K562 (cell line): Measurements from ENCODE around the gene EEPD1. TPM values are rescaled to one million over a fixed set of nuclear protein-coding genes. Genes with fewer than 3 reads are reported as not detected.

Experiments used
- BDP1 ChIP-seq: IDR thresholded peaks from 3 replicates; pipeline ENCODE4 v1.6.1; 2011; ENCODE audit not compliant: insufficient read length, insufficient read depth
- ETS1 ChIP-seq: conservative IDR thresholded peaks from 2 replicates; pipeline ENCODE4 v1.6.1; 2011; ENCODE audit warnings: low read depth, mild to moderate bottlenecking, low read length; ENCODE audit not compliant: control insufficient read depth
- HLTF ChIP-seq: fragments of 450-650 bp; IDR thresholded peaks from 2 replicates; pipeline ENCODE4 v1.6.1; 2016
- JUND ChIP-seq, 2 experiments: IDR thresholded peaks; 2 replicates in 1 of 2; 3 replicates in 1 of 2; pipeline ENCODE4 v1.6.1; 2011; ENCODE audit warnings: borderline replicate concordance in 2 of 2, low read depth in 2 of 2, low read length in 2 of 2, improper control_type of control experiment in 1 of 2, missing biosample characterization in 1 of 2, missing genetic modification characterization in 1 of 2, missing genetic modification reagents in 1 of 2
- MCM5 ChIP-seq: fragments of 450-650 bp; IDR thresholded peaks from 2 replicates; pipeline ENCODE4 v1.6.1; 2016; ENCODE audit warnings: low read depth
- MED1 ChIP-seq: sonication (generic); formaldehyde crosslinking; IDR thresholded peaks from 2 replicates; pipeline ENCODE4 v1.8.1; 2023; ENCODE audit warnings: missing genetic modification reagents, borderline replicate concordance
- NCOR1 ChIP-seq: fragments of 450-650 bp; IDR thresholded peaks from 2 replicates; pipeline ENCODE4 v1.6.1; 2016; ENCODE audit warnings: mild to moderate bottlenecking, moderate library complexity
- NFIC ChIP-seq: fragments of 450-650 bp; IDR thresholded peaks from 2 replicates; pipeline ENCODE4 v1.6.1; 2017; ENCODE audit warnings: mild to moderate bottlenecking, inconsistent platforms
- NFXL1 ChIP-seq: fragments of 450-650 bp; formaldehyde crosslinking; IDR thresholded peaks from 2 replicates; pipeline ENCODE4 v1.4.0; 2021; ENCODE audit warnings: mild to moderate bottlenecking
- NR1H2 ChIP-seq: sonication (generic); formaldehyde crosslinking; IDR thresholded peaks from 2 replicates; pipeline ENCODE4 v1.4.0; 2020; ENCODE audit warnings: mild to moderate bottlenecking, missing genetic modification reagents
- NR3C1 ChIP-seq: sonication (generic); formaldehyde crosslinking; IDR thresholded peaks from 2 replicates; pipeline ENCODE4 v1.8.1; 2022; ENCODE audit warnings: missing genetic modification reagents
- POLR2H ChIP-seq: IDR thresholded peaks from 2 replicates; pipeline ENCODE4 v1.6.1; 2016; ENCODE audit warnings: missing genetic modification characterization, low read depth, mild to moderate bottlenecking, control low read depth, missing compliant biosample characterization, moderate library complexity
- PTRF ChIP-seq: fragments of 450-650 bp; IDR thresholded peaks from 2 replicates; pipeline ENCODE4 v1.6.1; 2016; ENCODE audit warnings: mild to moderate bottlenecking, missing genetic modification characterization, missing compliant biosample characterization
- RBM39 ChIP-seq: fragments of 200-400 bp; formaldehyde crosslinking; optimal IDR thresholded peaks from 2 replicates; pipeline ENCODE3; 2018; ENCODE audit warnings: low read depth, low read length
- SMAD4 ChIP-seq: fragments of 250-450 bp; sonication (Bioruptor Pico); conservative IDR thresholded peaks from 2 replicates; pipeline ENCODE4 v1.8.0; 2021; ENCODE audit warnings: inconsistent platforms, mild to moderate bottlenecking, moderate library complexity
- SRSF1 ChIP-seq: fragments of 200-400 bp; formaldehyde crosslinking; IDR thresholded peaks from 2 replicates; pipeline ENCODE4 v1.6.1; 2017; ENCODE audit warnings: mild to moderate bottlenecking, low read depth, low read length, moderate library complexity
- TBP ChIP-seq: optimal IDR thresholded peaks from 2 replicates; pipeline ENCODE3; 2011; ENCODE audit warnings: low read depth, low read length, improper control_type of control experiment
- ZNF197 ChIP-seq: fragments of 200-800 bp; sonication (Bioruptor generic); IDR thresholded peaks from 2 replicates; pipeline ENCODE4 v1.6.1; 2016; ENCODE audit warnings: low read depth, missing genetic modification characterization, missing compliant biosample characterization
- ZNF316 ChIP-seq: fragments of 450-650 bp; IDR thresholded peaks from 2 replicates; pipeline ENCODE4 v1.6.1; 2016
- ZNF431 ChIP-seq: sonication (generic); formaldehyde crosslinking; IDR thresholded peaks from 2 replicates; pipeline ENCODE4 v1.8.0; 2022; ENCODE audit warnings: mild to moderate bottlenecking, missing genetic modification reagents
- ZSCAN32 ChIP-seq: fragments of 450-650 bp; formaldehyde crosslinking; IDR thresholded peaks from 2 replicates; pipeline ENCODE4 v1.4.0; 2020; ENCODE audit warnings: mild to moderate bottlenecking, moderate library complexity
- polyA plus RNA-seq, 8 experiments: library from polyadenylated mRNA; depleted of rRNA in 4 of 8; stranded (reverse) in 5 of 8; unstranded in 3 of 8; fragments of >200 nt; fragmentation: Nextera tagmentation in 2 of 8; fragmentation: Illumina TruSeq in 1 of 8; extraction: Ambion mirVana in 2 of 8; extraction: Trizol in 1 of 8; gene quantifications; 2 replicates each; pipeline versions ENCODE4 v1.2.1 to v1.2.3, GENCODE V29; 2011 to 2014; ENCODE audit warnings: inconsistent platforms in 1 of 8, missing spikeins in 1 of 8
- total RNA-seq, 7 experiments: library from RNA; depleted of rRNA in 6 of 7; stranded (reverse); fragments of >200 nt in 6 of 7; fragmentation: Illumina TruSeq in 2 of 7; extraction: Trizol in 2 of 7; gene quantifications; 2 replicates each; pipeline versions ENCODE4 v1.2.1 to v1.2.3, GENCODE V29; 2011 to 2021; ENCODE audit warnings: low replicate concordance in 1 of 7
- TF ChIP-seq, protein P1 (sequence below), 2 experiments: IDR thresholded peaks; 2 replicates each; pipeline ENCODE4 v1.6.1; 2012; ENCODE audit warnings: improper control_type of control experiment in 2 of 2, low read depth in 2 of 2, low read length in 2 of 2, borderline replicate concordance in 1 of 2
- TF ChIP-seq, protein P2 (sequence below): sonication (generic); formaldehyde crosslinking; IDR thresholded peaks from 2 replicates; pipeline ENCODE4 v1.8.1; 2023; ENCODE audit warnings: mild to moderate bottlenecking, missing genetic modification reagents
- TF ChIP-seq, protein P3 (sequence below): IDR thresholded peaks from 2 replicates; pipeline ENCODE4 v1.6.1; 2014; ENCODE audit warnings: antibody characterized with exemption

The EEPD1 gene
- total and polyA plus RNA-seq, 9 of the 15 experiments (the other 6 are each of a cell fraction or from before 2014, with no cell fraction given): 0.01 to 1.5 (median 0.74) TPM; not detected in 1

DNA sequence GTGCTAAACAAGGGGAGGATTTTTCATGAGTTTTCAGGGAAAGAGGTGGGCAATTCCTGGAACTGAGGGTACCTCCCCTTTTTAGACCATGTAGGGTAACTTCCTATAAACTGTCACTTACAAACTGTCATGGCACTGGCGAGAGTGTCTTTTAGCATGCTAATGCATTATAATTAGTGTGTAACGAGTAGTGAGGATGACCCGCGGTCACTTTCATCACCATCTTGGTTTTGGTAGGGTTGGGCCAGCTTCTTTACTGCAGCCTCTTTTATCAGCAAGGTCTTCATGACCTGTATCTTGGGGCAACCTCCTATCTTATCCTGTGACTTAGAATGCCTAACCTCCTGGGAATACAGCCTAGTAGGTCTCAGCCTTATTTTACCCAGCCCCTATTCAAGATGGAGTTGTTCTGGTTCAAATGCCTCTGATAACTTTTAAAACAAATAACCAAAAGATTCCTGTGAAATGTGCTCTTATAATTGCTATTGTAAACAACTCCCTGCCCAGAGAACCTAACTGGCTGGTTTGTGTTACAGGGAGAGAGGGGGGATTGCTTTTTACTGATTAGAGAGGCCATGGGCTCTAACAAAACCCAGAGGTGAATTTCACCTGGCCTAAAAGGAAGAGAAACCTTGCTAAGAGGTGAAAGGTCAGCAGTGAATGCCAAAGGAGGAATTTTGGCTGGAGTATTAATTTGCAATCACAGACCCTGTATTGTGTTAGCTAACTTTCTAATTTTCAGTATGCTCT is 64.3 kb downstream of the EEPD1 start (continued):
- peak; percentile 93 for TF ChIP-seq PTRF (tag)
- no peak for TF ChIP-seq SRSF1
- no peak for TF ChIP-seq MED1
- TF ChIP-seq, protein P1, sequence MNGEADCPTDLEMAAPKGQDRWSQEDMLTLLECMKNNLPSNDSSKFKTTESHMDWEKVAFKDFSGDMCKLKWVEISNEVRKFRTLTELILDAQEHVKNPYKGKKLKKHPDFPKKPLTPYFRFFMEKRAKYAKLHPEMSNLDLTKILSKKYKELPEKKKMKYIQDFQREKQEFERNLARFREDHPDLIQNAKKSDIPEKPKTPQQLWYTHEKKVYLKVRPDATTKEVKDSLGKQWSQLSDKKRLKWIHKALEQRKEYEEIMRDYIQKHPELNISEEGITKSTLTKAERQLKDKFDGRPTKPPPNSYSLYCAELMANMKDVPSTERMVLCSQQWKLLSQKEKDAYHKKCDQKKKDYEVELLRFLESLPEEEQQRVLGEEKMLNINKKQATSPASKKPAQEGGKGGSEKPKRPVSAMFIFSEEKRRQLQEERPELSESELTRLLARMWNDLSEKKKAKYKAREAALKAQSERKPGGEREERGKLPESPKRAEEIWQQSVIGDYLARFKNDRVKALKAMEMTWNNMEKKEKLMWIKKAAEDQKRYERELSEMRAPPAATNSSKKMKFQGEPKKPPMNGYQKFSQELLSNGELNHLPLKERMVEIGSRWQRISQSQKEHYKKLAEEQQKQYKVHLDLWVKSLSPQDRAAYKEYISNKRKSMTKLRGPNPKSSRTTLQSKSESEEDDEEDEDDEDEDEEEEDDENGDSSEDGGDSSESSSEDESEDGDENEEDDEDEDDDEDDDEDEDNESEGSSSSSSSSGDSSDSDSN (IDR thresholded peaks at IDR 0.05; ENCODE audit: borderline replicate concordance in 1 of 2, low read depth in 2 of 2, low read length in 2 of 2): no peak
- TF ChIP-seq NR3C1: no peak
- TF ChIP-seq ZSCAN32 (CRISPR knock-in tag): no peak
- TF ChIP-seq SMAD4 (CRISPR knock-in tag): peak; percentile 76
- TF ChIP-seq JUND (IDR thresholded peaks at IDR 0.05; ENCODE audit: borderline replicate concordance, low read depth, low read length): no peak
- TF ChIP-seq JUND (tag; IDR thresholded peaks at IDR 0.05; ENCODE audit: borderline replicate concordance, low read depth, low read length): peak; percentile 50; the same call in 2 of the 3 replicates
- TF ChIP-seq HLTF: no peak
- TF ChIP-seq POLR2H (tag): no peak
- no peak for TF ChIP-seq NCOR1
- peak; percentile 92 for TF ChIP-seq ZNF197
- no peak for TF ChIP-seq ETS1
- TF ChIP-seq NR1H2: no peak
- TF ChIP-seq NFXL1: peak; percentile 82; the same call in 1 of the 2 replicates
- TF ChIP-seq, protein P2, sequence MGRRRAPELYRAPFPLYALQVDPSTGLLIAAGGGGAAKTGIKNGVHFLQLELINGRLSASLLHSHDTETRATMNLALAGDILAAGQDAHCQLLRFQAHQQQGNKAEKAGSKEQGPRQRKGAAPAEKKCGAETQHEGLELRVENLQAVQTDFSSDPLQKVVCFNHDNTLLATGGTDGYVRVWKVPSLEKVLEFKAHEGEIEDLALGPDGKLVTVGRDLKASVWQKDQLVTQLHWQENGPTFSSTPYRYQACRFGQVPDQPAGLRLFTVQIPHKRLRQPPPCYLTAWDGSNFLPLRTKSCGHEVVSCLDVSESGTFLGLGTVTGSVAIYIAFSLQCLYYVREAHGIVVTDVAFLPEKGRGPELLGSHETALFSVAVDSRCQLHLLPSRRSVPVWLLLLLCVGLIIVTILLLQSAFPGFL: no peak
- TF ChIP-seq MCM5: no peak
- TF ChIP-seq ZNF431 (CRISPR knock-in tag): no peak
- TF ChIP-seq RBM39: no peak
- no peak for TF ChIP-seq TBP
- no peak for TF ChIP-seq BDP1
- no peak for TF ChIP-seq NFIC
- TF ChIP-seq ZNF316: no peak
- TF ChIP-seq, protein P3, sequence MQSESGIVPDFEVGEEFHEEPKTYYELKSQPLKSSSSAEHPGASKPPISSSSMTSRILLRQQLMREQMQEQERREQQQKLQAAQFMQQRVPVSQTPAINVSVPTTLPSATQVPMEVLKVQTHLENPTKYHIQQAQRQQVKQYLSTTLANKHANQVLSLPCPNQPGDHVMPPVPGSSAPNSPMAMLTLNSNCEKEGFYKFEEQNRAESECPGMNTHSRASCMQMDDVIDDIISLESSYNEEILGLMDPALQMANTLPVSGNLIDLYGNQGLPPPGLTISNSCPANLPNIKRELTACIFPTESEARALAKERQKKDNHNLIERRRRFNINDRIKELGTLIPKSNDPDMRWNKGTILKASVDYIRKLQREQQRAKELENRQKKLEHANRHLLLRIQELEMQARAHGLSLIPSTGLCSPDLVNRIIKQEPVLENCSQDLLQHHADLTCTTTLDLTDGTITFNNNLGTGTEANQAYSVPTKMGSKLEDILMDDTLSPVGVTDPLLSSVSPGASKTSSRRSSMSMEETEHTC: no peak
